Measurements from ENCODE around the gene TOP3A. TPM values are rescaled to one million over a fixed set of nuclear protein-coding genes. Genes with fewer than 3 reads are reported as not detected.

The TOP3A gene
- polyA plus RNA-seq, 1 donor (not counting 4 experiments of a cell fraction or from before 2014, with no cell fraction given) = 11.6 TPM

DNA sequence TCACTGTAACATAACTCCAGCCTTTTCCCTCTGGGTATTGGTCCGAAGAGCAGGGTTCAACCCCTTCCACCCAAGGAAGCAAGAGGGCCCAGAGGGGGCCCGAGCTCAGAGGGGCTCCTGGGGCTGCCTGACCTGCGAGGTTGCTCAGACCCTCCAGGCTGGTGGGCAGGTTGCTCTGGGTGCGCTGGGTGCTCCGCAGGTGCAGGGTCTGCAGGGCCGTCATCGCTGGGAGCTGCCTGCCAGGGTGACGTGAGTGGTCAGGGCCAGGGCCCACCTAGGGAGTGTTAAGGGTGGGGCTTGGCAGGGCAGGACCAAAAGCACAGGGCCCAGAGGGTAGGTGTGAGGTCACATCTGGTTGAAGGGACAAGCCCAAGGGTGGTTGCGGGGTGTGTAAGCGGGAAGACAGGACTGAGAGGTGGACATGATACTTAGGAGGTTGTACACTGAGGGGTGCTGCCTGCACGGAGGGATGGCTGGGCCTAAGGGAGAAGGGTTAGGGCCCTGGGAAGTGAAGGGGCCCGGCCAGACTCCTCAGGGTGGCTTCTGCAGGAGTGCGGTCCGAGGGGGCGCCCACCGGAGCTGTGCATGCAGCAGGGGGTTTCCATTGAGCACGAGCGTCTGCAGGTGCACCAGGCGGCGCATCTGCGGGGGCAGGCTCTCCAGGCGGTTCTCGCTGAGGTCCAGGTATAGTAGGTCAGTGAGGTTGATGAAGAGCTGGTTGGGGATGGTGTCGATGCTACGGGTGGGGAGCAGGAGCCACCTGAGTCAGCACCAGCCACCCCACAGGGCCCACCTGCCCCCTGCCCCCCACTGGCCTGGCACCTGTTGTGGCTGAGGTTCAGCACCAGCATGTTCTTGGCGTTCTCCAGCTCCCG lies 60.6 kb downstream of the TOP3A start:
- DNase-seq (ENCODE audit: low read depth, low spot score) (no peak), FAIRE-seq (no peak)
- Histone ChIP-seq H3K27ac (ENCODE audit: control insufficient read depth, insufficient read depth, low read length) (no peak overlapping the region), H4K20me1 (ENCODE audit: control insufficient read depth, extremely low read depth, insufficient read depth, low read length) (peaks cover 12% of the 10 kb centered on the region), H3K4me1 (ENCODE audit: control insufficient read depth, extremely low read depth, insufficient read depth, low read length) (peaks cover 16% of the 10 kb centered on the region), H3K9me1 (ENCODE audit: control insufficient read depth, extremely low read depth, insufficient read depth, low read length) (peaks cover 4% of the 10 kb centered on the region), H3K36me3 (ENCODE audit: control insufficient read depth in 2 of 2, extremely low read depth in 1 of 2, insufficient read depth in 2 of 2, low read length in 2 of 2) (peaks cover 59 to 63% of the 10 kb centered on the region in 2 experiments), H3K27me3 (ENCODE audit: control insufficient read depth, extremely low read depth, insufficient read depth, low read length) (no peaks in the 10 kb centered on the region), H3K4me2 (ENCODE audit: control insufficient read depth, extremely low read depth, insufficient read depth, low read depth, low read length) (no peak overlapping the region), H3K9me3 (ENCODE audit: control insufficient read depth, low read depth, low read length) (no peaks in the 10 kb centered on the region), H3K79me2 (ENCODE audit: control insufficient read depth, insufficient read depth, low read length) (peaks cover 52% of the 10 kb centered on the region), H3K9ac (ENCODE audit: control insufficient read depth, extremely low read depth, insufficient read depth, low read length) (no peak overlapping the region), H2AFZ (ENCODE audit: control insufficient read depth, low read length) (no peak overlapping the region), H3K4me3 (ENCODE audit: control insufficient read depth in 2 of 3, extremely low read depth in 1 of 3, insufficient read depth in 2 of 3, low read depth in 1 of 3, low read length in 3 of 3) (no peak overlapping the region)
- TF ChIP-seq EZH2 (IDR thresholded peaks at IDR 0.05; ENCODE audit: low read length) = no peak
- TF ChIP-seq, protein P1, sequence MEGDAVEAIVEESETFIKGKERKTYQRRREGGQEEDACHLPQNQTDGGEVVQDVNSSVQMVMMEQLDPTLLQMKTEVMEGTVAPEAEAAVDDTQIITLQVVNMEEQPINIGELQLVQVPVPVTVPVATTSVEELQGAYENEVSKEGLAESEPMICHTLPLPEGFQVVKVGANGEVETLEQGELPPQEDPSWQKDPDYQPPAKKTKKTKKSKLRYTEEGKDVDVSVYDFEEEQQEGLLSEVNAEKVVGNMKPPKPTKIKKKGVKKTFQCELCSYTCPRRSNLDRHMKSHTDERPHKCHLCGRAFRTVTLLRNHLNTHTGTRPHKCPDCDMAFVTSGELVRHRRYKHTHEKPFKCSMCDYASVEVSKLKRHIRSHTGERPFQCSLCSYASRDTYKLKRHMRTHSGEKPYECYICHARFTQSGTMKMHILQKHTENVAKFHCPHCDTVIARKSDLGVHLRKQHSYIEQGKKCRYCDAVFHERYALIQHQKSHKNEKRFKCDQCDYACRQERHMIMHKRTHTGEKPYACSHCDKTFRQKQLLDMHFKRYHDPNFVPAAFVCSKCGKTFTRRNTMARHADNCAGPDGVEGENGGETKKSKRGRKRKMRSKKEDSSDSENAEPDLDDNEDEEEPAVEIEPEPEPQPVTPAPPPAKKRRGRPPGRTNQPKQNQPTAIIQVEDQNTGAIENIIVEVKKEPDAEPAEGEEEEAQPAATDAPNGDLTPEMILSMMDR (optimal IDR thresholded peaks at IDR 0.05 in 1 of 3, IDR thresholded peaks at IDR 0.05 in 1 of 3, conservative IDR thresholded peaks at IDR 0.05 in 1 of 3; ENCODE audit: extremely low read depth in 1 of 3, insufficient read depth in 2 of 3, low read length in 3 of 3) = no peak
- dilution Hi-C loops (cut with MboI; ENCODE audit: extremely low pct_ligation_motif_present, low sequenced_read_pairs) = no loop called here

DNA sequence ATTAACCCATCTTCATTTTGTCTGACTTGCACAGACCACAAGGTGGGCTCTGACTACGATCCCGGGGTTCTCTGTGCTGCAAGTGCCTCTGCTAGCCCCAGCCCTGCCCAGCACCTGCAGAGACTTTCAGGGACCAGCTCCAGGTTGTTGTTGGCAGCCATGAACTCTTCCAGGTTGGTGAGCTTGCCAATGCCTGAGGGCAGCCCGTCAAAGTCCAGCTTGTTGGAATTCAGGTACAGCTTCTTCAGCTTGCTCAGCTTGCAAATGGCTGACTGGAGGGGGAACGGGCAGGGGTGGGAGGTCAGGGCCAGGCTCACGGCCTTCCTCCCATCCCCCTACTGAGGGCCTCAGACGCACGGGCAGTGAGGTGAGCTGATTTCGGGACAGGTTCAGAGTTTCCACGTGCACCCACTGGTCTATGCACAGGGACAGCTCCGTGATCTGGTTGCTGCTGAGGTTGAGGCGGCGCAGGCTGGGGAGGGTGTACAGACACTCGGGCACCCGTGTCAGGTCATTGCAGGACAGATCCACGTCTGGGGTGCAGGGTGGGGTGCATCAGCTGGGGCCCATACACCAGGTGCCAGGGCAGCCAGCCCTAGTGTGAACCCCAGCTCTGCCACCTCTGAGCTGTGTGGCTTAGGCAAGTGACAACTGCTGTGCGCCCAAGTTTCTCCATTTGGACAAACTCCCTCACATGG lies 61.5 kb downstream of the TOP3A start:
- Histone ChIP-seq H3K9me3 (ENCODE audit: control insufficient read depth, low read depth, low read length) (no peaks in the 10 kb centered on the region), H3K4me3 (ENCODE audit: control insufficient read depth in 2 of 3, extremely low read depth in 1 of 3, insufficient read depth in 2 of 3, low read depth in 1 of 3, low read length in 3 of 3) (no peak overlapping the region), H3K36me3 (ENCODE audit: control insufficient read depth in 2 of 2, extremely low read depth in 1 of 2, insufficient read depth in 2 of 2, low read length in 2 of 2) (peaks cover 67 to 70% of the 10 kb centered on the region in 2 experiments), H2AFZ (ENCODE audit: control insufficient read depth, low read length) (no peak overlapping the region), H3K4me2 (ENCODE audit: control insufficient read depth, extremely low read depth, insufficient read depth, low read depth, low read length) (no peak overlapping the region), H3K9ac (ENCODE audit: control insufficient read depth, extremely low read depth, insufficient read depth, low read length) (no peak overlapping the region), H4K20me1 (ENCODE audit: control insufficient read depth, extremely low read depth, insufficient read depth, low read length) (peaks cover 15% of the 10 kb centered on the region), H3K79me2 (ENCODE audit: control insufficient read depth, insufficient read depth, low read length) (peaks cover 51% of the 10 kb centered on the region), H3K9me1 (ENCODE audit: control insufficient read depth, extremely low read depth, insufficient read depth, low read length) (peaks cover 4% of the 10 kb centered on the region), H3K27ac (ENCODE audit: control insufficient read depth, insufficient read depth, low read length) (no peak overlapping the region), H3K27me3 (ENCODE audit: control insufficient read depth, extremely low read depth, insufficient read depth, low read length) (no peaks in the 10 kb centered on the region), H3K4me1 (ENCODE audit: control insufficient read depth, extremely low read depth, insufficient read depth, low read length) (peaks cover 19% of the 10 kb centered on the region)
- no peak for DNase-seq (ENCODE audit: low read depth, low spot score)
- dilution Hi-C loops (cut with MboI; ENCODE audit: extremely low pct_ligation_motif_present, low sequenced_read_pairs) = no loop called here
- FAIRE-seq = no peak
- TF ChIP-seq, protein P1 (optimal IDR thresholded peaks at IDR 0.05 in 1 of 3, IDR thresholded peaks at IDR 0.05 in 1 of 3, conservative IDR thresholded peaks at IDR 0.05 in 1 of 3; ENCODE audit: extremely low read depth in 1 of 3, insufficient read depth in 2 of 3, low read length in 3 of 3) = no peak
- no peak for TF ChIP-seq EZH2 (IDR thresholded peaks at IDR 0.05; ENCODE audit: low read length)

Measured in keratinocyte (primary cell).